Activated B cell treated with CpG ODN at 0.5 μM for 24 hours (primary cell): ENCODE results near the gene LYRM4. TPM values are rescaled to one million over a fixed set of nuclear protein-coding genes. Genes with fewer than 3 reads are reported as not detected.

Source experiments
- ATAC-seq: fragments of 200-7000 bp; cut with Tn5 transposase; one replicate; pipeline ENCODE4 v1.10.0; 2021; ENCODE audit warnings: low read depth, mild to moderate bottlenecking, moderate library complexity
- CTCF ChIA-PET: fragments of 350-600 bp; sonication (Branson Sonifier 250); formaldehyde crosslinking; loops from one replicate; lab custom pipeline; 2021; ENCODE audit warnings: antibody characterized with exemption; lab: Charles Lee
- POLR2A ChIA-PET: fragments of 350-600 bp; sonication (Branson Sonifier 250); formaldehyde crosslinking; loops from one replicate; lab custom pipeline; 2021; ENCODE audit warnings: antibody characterized with exemption; lab: Charles Lee
- DNase-seq: peaks from one replicate; pipeline ENCODE4 v3.0.0; 2022
- H3K27ac Mint-ChIP-seq: one replicate; pipeline ENCODE4 v1.8.0; 2020; ENCODE audit warnings: mixed read lengths
- H3K27me3 Mint-ChIP-seq: one replicate; pipeline ENCODE4 v1.8.0; 2021; ENCODE audit warnings: mixed read lengths
- H3K36me3 Mint-ChIP-seq: one replicate; pipeline ENCODE4 v1.8.0; 2021; ENCODE audit warnings: low read depth, mixed read lengths
- H3K4me1 Mint-ChIP-seq: one replicate; pipeline ENCODE4 v1.8.0; 2021; ENCODE audit warnings: mixed read lengths
- H3K4me3 Mint-ChIP-seq: one replicate; pipeline ENCODE4 v1.8.0; 2020; ENCODE audit warnings: mild to moderate bottlenecking, mixed read lengths
- H3K9me3 Mint-ChIP-seq: one replicate; pipeline ENCODE4 v1.8.0; 2020; ENCODE audit warnings: mixed read lengths
- CTCF ChIP-seq: fragments of 200-600 bp; IDR thresholded peaks from one replicate; pipeline ENCODE4 v1.8.0; 2022; ENCODE audit warnings: antibody characterized with exemption, mild to moderate bottlenecking
- intact Hi-C: fragments of 100-400 bp; cut with micrococcal nuclease; formaldehyde crosslinking; loops from one replicate; pipeline ENCODE4 v1.15.1; 2024
- total RNA-seq: library from RNA; stranded (reverse); gene quantifications from 2 replicates; pipeline ENCODE4 v1.2.3, GENCODE V29; 2022

The LYRM4 gene
- total RNA-seq, 1 donor from 2014 or later, result 51.2 TPM

DNA sequence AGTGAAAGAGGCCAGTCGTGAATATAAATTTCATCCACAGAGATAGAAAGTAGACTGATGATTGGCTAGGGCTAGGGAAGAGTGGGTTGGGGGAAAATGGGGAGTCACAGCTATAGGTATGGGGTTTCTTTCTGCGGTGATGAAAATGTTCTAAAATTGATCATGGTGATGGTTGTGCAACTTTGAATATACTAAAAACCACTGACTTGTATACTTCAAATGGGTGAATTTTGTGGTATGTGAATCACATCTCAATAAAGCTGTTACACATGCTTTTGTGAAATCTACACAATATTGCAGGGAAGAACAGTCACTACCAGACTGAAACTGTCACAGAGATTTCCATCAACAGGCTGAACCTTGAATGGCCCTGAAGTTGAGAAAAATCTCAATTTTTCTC is 61.5 kb downstream of the LYRM4 start:
- H3K27me3 Mint-ChIP-seq, result no peaks in the 10 kb centered on the region
- POLR2A ChIA-PET, result no interaction called here
- no peak overlapping the region for H3K4me3 Mint-ChIP-seq
- H3K9me3 Mint-ChIP-seq, result no peaks in the 10 kb centered on the region
- H3K4me1 Mint-ChIP-seq, result no peaks in the 10 kb centered on the region
- intact Hi-C loops, result no loop called here
- TF ChIP-seq CTCF, result no peak
- CTCF ChIA-PET, result no interaction called here
- peaks cover 8% of the 10 kb centered on the region for H3K36me3 Mint-ChIP-seq
- no peak overlapping the region for H3K27ac Mint-ChIP-seq
- no peak for DNase-seq
- no peak for ATAC-seq

DNA sequence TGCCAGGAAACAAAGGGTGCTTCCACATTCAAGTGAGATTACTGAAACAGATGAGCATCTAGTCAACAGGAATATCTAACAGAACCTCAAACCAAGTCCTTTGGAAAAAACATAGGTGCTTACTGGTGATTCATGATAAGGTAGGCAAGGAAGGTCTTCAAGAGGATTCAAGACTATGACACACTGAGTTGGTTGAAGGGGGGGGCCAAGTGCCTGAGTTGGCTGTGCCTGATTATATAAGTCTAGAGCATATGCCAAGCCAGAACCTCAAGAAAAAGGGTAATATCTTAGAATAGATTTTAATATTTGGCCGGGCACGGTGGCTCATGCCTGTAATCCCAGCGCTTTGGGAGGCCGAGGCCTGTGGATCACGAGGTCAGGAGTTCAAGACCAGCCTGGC is 63.7 kb downstream of the LYRM4 start:
- ChIA-PET CTCF (no interaction called here), POLR2A (no interaction called here)
- TF ChIP-seq CTCF, result no peak
- Mint-ChIP-seq H3K27me3 (no peaks in the 10 kb centered on the region), H3K27ac (no peak overlapping the region), H3K4me3 (no peak overlapping the region), H3K9me3 (no peaks in the 10 kb centered on the region), H3K4me1 (no peaks in the 10 kb centered on the region), H3K36me3 (peaks cover 7% of the 10 kb centered on the region)
- DNase-seq (no peak), ATAC-seq (no peak)
- intact Hi-C loops, result no loop called here

GRCh38 chr6:5192135-5192794 is 68.5 kb downstream of the LYRM4 start:
- POLR2A ChIA-PET, result no interaction called here

GRCh38 chr6:5191722-5192121 is 69.0 kb downstream of the LYRM4 start:
- CTCF ChIA-PET, result no interaction called here
- no peaks in the 10 kb centered on the region for H3K4me1 Mint-ChIP-seq
- DNase-seq (no peak), ATAC-seq (no peak)
- POLR2A ChIA-PET, result interaction anchor here (0.7 kb wide), 1 partner anchor 1494 kb away, joined by 3 read pairs; no protein-coding TSS in a partner anchor
- H3K27me3 Mint-ChIP-seq, result no peaks in the 10 kb centered on the region
- no peaks in the 10 kb centered on the region for H3K9me3 Mint-ChIP-seq
- H3K4me3 Mint-ChIP-seq, result no peak overlapping the region
- TF ChIP-seq CTCF, result no peak
- intact Hi-C loops, result no loop called here
- peaks cover 9% of the 10 kb centered on the region for H3K36me3 Mint-ChIP-seq
- H3K27ac Mint-ChIP-seq, result no peak overlapping the region

More at GRCh38 chr6:5192135-5192794, 68.5 kb downstream of the LYRM4 start:
- Mint-ChIP-seq H3K4me1 (no peaks in the 10 kb centered on the region), H3K4me3 (no peak overlapping the region), H3K36me3 (peaks cover 9% of the 10 kb centered on the region), H3K27me3 (no peaks in the 10 kb centered on the region), H3K9me3 (no peaks in the 10 kb centered on the region), H3K27ac (no peak overlapping the region)
- no peak for ATAC-seq
- no peak for DNase-seq
- intact Hi-C loops, result no loop called here
- CTCF ChIA-PET, result no interaction called here
- TF ChIP-seq CTCF, result no peak

DNA sequence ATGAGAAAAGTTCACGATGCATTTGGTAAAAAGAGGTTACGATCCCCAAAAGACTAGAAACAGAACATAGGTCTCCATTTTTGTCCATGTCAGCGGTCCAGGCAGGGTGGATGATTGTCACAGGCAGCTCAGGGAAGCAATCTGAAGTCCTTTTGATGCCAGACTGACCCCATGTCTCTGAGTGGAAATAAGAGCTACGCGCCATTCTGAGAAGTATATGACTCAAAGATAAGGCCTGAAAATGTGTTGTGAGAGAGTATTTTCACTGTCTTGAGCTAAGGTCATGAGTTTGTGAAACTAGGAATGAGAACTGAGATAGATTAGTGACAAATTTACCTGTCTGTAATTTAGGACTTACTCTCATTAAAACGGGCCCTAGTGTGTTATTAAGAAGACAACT is 69.5 kb downstream of the LYRM4 start:
- no peaks in the 10 kb centered on the region for H3K27me3 Mint-ChIP-seq
- intact Hi-C loops, result no loop called here
- H3K4me1 Mint-ChIP-seq, result no peaks in the 10 kb centered on the region
- H3K4me3 Mint-ChIP-seq, result no peak overlapping the region
- ATAC-seq (no peak), DNase-seq (no peak)
- POLR2A ChIA-PET, result interaction anchor here (0.7 kb wide), 1 partner anchor 1495 kb away, joined by 3 read pairs; no protein-coding TSS in a partner anchor
- no peaks in the 10 kb centered on the region for H3K9me3 Mint-ChIP-seq
- no peak overlapping the region for H3K27ac Mint-ChIP-seq
- CTCF ChIA-PET, result no interaction called here
- H3K36me3 Mint-ChIP-seq, result peaks cover 12% of the 10 kb centered on the region
- TF ChIP-seq CTCF, result no peak
